ENCODE results near the gene MSLN.

DNA sequence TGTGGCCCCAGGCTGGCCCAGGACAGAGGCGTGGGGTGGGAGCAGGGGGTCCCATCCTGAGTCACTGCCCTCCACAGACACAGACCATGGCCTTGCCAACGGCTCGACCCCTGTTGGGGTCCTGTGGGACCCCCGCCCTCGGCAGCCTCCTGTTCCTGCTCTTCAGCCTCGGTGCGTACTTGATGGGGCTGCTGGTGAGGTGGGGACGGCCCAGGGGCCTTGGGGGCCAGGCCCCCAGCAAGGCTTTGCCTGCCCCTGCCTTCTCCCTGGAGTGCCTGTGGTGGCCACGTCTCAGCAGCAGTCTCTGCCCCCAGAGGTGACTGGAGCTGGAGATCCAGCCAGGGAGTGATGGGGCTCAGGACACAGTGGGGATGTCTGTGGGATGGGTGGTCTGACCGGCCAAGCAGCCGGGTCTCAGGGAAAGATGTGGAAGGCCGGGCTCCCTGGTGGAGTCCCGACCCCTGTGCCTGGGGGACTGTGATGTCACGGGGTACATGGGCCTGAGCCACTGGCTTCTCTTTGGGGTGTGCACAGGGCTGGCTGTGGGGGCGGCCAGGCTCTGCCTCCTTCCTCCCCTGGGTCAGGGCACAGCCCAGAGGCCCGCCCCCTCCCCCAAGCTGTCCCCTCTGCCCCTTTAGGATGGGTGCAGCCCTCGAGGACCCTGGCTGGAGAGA lies 2.2 kb downstream of the MSLN start:
- no peak for TF ChIP-seq EZH2phosphoT487 (IDR thresholded peaks at IDR 0.05; ENCODE audit: borderline replicate concordance)
- TF ChIP-seq, protein P1, sequence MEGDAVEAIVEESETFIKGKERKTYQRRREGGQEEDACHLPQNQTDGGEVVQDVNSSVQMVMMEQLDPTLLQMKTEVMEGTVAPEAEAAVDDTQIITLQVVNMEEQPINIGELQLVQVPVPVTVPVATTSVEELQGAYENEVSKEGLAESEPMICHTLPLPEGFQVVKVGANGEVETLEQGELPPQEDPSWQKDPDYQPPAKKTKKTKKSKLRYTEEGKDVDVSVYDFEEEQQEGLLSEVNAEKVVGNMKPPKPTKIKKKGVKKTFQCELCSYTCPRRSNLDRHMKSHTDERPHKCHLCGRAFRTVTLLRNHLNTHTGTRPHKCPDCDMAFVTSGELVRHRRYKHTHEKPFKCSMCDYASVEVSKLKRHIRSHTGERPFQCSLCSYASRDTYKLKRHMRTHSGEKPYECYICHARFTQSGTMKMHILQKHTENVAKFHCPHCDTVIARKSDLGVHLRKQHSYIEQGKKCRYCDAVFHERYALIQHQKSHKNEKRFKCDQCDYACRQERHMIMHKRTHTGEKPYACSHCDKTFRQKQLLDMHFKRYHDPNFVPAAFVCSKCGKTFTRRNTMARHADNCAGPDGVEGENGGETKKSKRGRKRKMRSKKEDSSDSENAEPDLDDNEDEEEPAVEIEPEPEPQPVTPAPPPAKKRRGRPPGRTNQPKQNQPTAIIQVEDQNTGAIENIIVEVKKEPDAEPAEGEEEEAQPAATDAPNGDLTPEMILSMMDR (conservative IDR thresholded peaks at IDR 0.05; ENCODE audit: low read length): no peak

Data from Loucy (cell line).